Measurements from ENCODE around the gene TUBB8B.
"Not testable (repeated sequence)": the region's sequence is repeated elsewhere in the genome, so short reads cannot be mapped to it uniquely, and the experiment has no call there.

TUBB8B gene

GRCh38 chr18:11383-12274, 37.8 kb downstream of the TUBB8B start:
- not testable (repeated sequence) for DNase-seq

- not testable (repeated sequence) for DNase-seq
Observed at GRCh38 chr18:10624-11184, 38.7 kb downstream of the TUBB8B start.

GRCh38 chr18:9937-10336, 39.5 kb downstream of the TUBB8B start:
- DNase-seq = not testable (repeated sequence)
